Endothelial cell of umbilical vein (primary cell): ENCODE results near the gene KCNH1. TPM values are rescaled to one million over a fixed set of nuclear protein-coding genes. Genes with fewer than 3 reads are reported as not detected.

ENCODE experiments used
- BruUV-seq: library from RNA; stranded (reverse); fragments of 400-500 nt; replicated peaks from 2 replicates; lab custom pipeline; 2021; lab: Mats Ljungman, UMichigan
- CTCF ChIA-PET: fragments of 300-600, 350-600 bp; sonication (Branson Sonifier 250); formaldehyde crosslinking; loops from one replicate; lab custom pipeline; 2021; ENCODE audit warnings: antibody characterized with exemption, inconsistent platforms; lab: Charles Lee
- POLR2A ChIA-PET: fragments of 300-600, 350-600 bp; sonication (Branson Sonifier 250); formaldehyde crosslinking; loops from one replicate; lab custom pipeline; 2021; ENCODE audit warnings: antibody characterized with exemption, inconsistent platforms; lab: Charles Lee
- DNase-seq: peaks from one replicate; pipeline ENCODE4 v3.0.0-alpha.2; 2011; ENCODE audit warnings: low read depth, low spot score
- FAIRE-seq: peaks from 2 replicates; lab custom pipeline; 2011; peaks lifted over from hg19 to GRCh38; lab: Jason Lieb, UNC
- H2AFZ ChIP-seq: 2 replicates; pipeline ENCODE4 v1.6.0; 2012; ENCODE audit warnings: low read depth, low read length, control low read depth, inconsistent platforms
- H3K27ac ChIP-seq: 2 replicates; pipeline ENCODE4 v1.5.1; 2011; ENCODE audit warnings: low read depth, mild to moderate bottlenecking, control low read depth, low read length, moderate library complexity; ENCODE audit not compliant: insufficient read depth
- H3K27me3 ChIP-seq, 2 experiments: 2 replicates each; pipeline versions ENCODE4 v1.6.0 to v1.6.1; 2011; ENCODE audit warnings: low read length in 2 of 2, mixed read lengths in 1 of 2; ENCODE audit not compliant: control insufficient read depth in 2 of 2, insufficient read depth in 2 of 2
- H3K36me3 ChIP-seq, 2 experiments: 2 replicates in 1 of 2; 3 replicates in 1 of 2; pipeline ENCODE4 v1.5.1; 2011; ENCODE audit warnings: low read length in 2 of 2, mild to moderate bottlenecking in 1 of 2, moderate library complexity in 1 of 2; ENCODE audit not compliant: control insufficient read depth in 2 of 2, insufficient read depth in 2 of 2; ENCODE audit errors: extremely low read depth in 1 of 2
- H3K4me1 ChIP-seq: 3 replicates; pipeline ENCODE4 v1.5.1; 2011; ENCODE audit warnings: mild to moderate bottlenecking, low read length; ENCODE audit not compliant: control insufficient read depth, insufficient read depth; ENCODE audit errors: extremely low read depth
- H3K4me2 ChIP-seq: 2 replicates; pipeline ENCODE4 v1.6.1; 2011; ENCODE audit warnings: low read length, control low read depth, mixed read lengths; ENCODE audit not compliant: insufficient read depth
- H3K4me3 ChIP-seq, 3 experiments: fragments of 200-600 bp in 1 of 3; sonication (generic), shearing (Covaris generic) in 1 of 3; replicated peaks in 1 of 3; 2 replicates each; pipeline ENCODE4 v1.5.1; 2011 to 2016; ENCODE audit warnings: control low read depth in 3 of 3, low read length in 3 of 3, mild to moderate bottlenecking in 2 of 3, inconsistent platforms in 1 of 3, low read depth in 1 of 3, moderate library complexity in 1 of 3; ENCODE audit not compliant: insufficient read depth in 1 of 3
- H3K79me2 ChIP-seq: 2 replicates; pipeline ENCODE4 v1.6.0; 2012; ENCODE audit warnings: low read length, inconsistent platforms; ENCODE audit not compliant: control insufficient read depth, insufficient read depth
- H3K9ac ChIP-seq: replicated peaks from 2 replicates; pipeline ENCODE3; 2011; ENCODE audit warnings: low read length, control low read depth; ENCODE audit not compliant: insufficient read depth; ENCODE audit errors: extremely low read depth
- H3K9me1 ChIP-seq: replicated peaks from 3 replicates; pipeline ENCODE4 v1.6.0; 2011; ENCODE audit warnings: mild to moderate bottlenecking, low read length; ENCODE audit not compliant: control insufficient read depth, insufficient read depth; ENCODE audit errors: extremely low read depth
- H3K9me3 ChIP-seq: replicated peaks from 2 replicates; pipeline ENCODE4 v1.5.1; 2012; ENCODE audit warnings: low read length, inconsistent platforms; ENCODE audit not compliant: control insufficient read depth, insufficient read depth
- H4K20me1 ChIP-seq: replicated peaks from 2 replicates; pipeline ENCODE3; 2011; ENCODE audit warnings: mild to moderate bottlenecking, low read length; ENCODE audit not compliant: control insufficient read depth, insufficient read depth; ENCODE audit errors: extremely low read depth
- CTCF ChIP-seq, 2 donors: IDR thresholded peaks; 1 replicate in 1 of 2; 2 replicates in 1 of 2; pipeline ENCODE4 v1.5.1; 2011; ENCODE audit warnings: low read length in 2 of 2, mild to moderate bottlenecking in 2 of 2, moderate library complexity in 2 of 2, control low read depth in 1 of 2, inconsistent platforms in 1 of 2, low read depth in 1 of 2; ENCODE audit not compliant: insufficient read depth in 1 of 2; ENCODE audit errors: extremely low read depth in 1 of 2
- EZH2 ChIP-seq: IDR thresholded peaks from 2 replicates; pipeline ENCODE4 v1.6.1; 2012; ENCODE audit warnings: borderline replicate concordance, low read depth, mild to moderate bottlenecking, moderate library complexity, low read length, inconsistent platforms; ENCODE audit not compliant: severe bottlenecking
- FOS ChIP-seq: IDR thresholded peaks from 2 replicates; pipeline ENCODE4 v1.6.1; 2011; ENCODE audit warnings: mild to moderate bottlenecking, low read length, moderate library complexity, borderline replicate concordance; ENCODE audit not compliant: insufficient read depth
- GATA2 ChIP-seq: IDR thresholded peaks from 2 replicates; pipeline ENCODE4 v1.7.0; 2011; ENCODE audit warnings: low read depth, mild to moderate bottlenecking, moderate library complexity, mixed read lengths, low read length; ENCODE audit not compliant: insufficient read length, insufficient read depth
- JUN ChIP-seq: IDR thresholded peaks from 2 replicates; pipeline ENCODE4 v1.6.1; 2011; ENCODE audit warnings: borderline replicate concordance, low read depth; ENCODE audit not compliant: insufficient read length, insufficient read depth
- MAX ChIP-seq: IDR thresholded peaks from 2 replicates; pipeline ENCODE4 v1.6.1; 2011; ENCODE audit not compliant: insufficient read depth, insufficient read length
- MYC ChIP-seq: IDR thresholded peaks from one replicate; pipeline ENCODE4 v1.6.1; 2011; ENCODE audit warnings: mild to moderate bottlenecking, low read depth, low read length
- POLR2A ChIP-seq: IDR thresholded peaks from 2 replicates; pipeline ENCODE4 v1.6.1; 2012; ENCODE audit warnings: low read depth, mild to moderate bottlenecking, control low read depth, low read length
- POLR2AphosphoS5 ChIP-seq: IDR thresholded peaks from 2 replicates; pipeline ENCODE4 v1.6.1; 2012; ENCODE audit warnings: low read depth, mild to moderate bottlenecking, control low read depth, low read length, moderate library complexity; ENCODE audit not compliant: insufficient read depth
- dilution Hi-C: fragments of 300-500 bp; cut with MboI; formaldehyde crosslinking; loops from one replicate; pipeline ENCODE4 v1.15.0; 2019; ENCODE audit warnings: low sequenced_read_pairs; ENCODE audit not compliant: extremely low pct_ligation_motif_present
- intact Hi-C: fragments of 100-400 bp; cut with micrococcal nuclease; formaldehyde crosslinking; loops from one replicate; pipeline ENCODE4 v1.10.0; 2022
- polyA plus RNA-seq, 4 experiments: library from polyadenylated mRNA; depleted of rRNA in 3 of 4; stranded (reverse) in 3 of 4; unstranded in 1 of 4; fragments of >200 nt; gene quantifications; 2 replicates each; pipeline versions ENCODE4 v1.2.1 to v1.2.3, GENCODE V29; 2011 to 2012; ENCODE audit warnings: missing spikeins in 1 of 4
- total RNA-seq: library from RNA; stranded (reverse); gene quantifications from 2 replicates; pipeline ENCODE4 v1.2.3, GENCODE V29; 2021

KCNH1 gene
- total and polyA plus RNA-seq, 2 donors (not counting 3 experiments of a cell fraction or from before 2014, with no cell fraction given), result not detected

GRCh38 chr1:210654176-210654981 is 479.6 kb downstream of the KCNH1 start:
- Histone ChIP-seq H3K9me1 (no peaks in the 10 kb centered on the region), H3K9ac (no peak overlapping the region), H3K4me3 (no peak overlapping the region), H3K27ac (no peak overlapping the region), H3K4me1 (no peaks in the 10 kb centered on the region), H3K9me3 (peaks cover 9% of the 10 kb centered on the region), H3K36me3 (no peaks in the 10 kb centered on the region), H3K4me2 (no peak overlapping the region), H3K79me2 (no peaks in the 10 kb centered on the region), H4K20me1 (no peaks in the 10 kb centered on the region), H2AFZ (no peak overlapping the region), H3K27me3 (no peaks in the 10 kb centered on the region)
- TF ChIP-seq POLR2AphosphoS5 (no peak), MAX (no peak), JUN (no peak), EZH2 (no peak), MYC (no peak), CTCF (IDR thresholded peaks at IDR 0.05; ENCODE audit: extremely low read depth in 1 of 2, insufficient read depth in 1 of 2, low read depth in 1 of 2, low read length in 2 of 2) (no peak), POLR2A (no peak), GATA2 (no peak), FOS (no peak)
- FAIRE-seq, result no peak
- dilution Hi-C loops, result no loop called here
- ChIA-PET CTCF (interaction anchor here (0.6 kb wide), 1 partner anchor 24 kb away, joined by 3 read pairs; no protein-coding TSS in a partner anchor), POLR2A (no interaction called here)
- intact Hi-C loops, result no loop called here
- no peak for DNase-seq
- no TSS peak for BruUV-seq
